ENCODE data around the gene AKAP3. TPM values are rescaled to one million over a fixed set of nuclear protein-coding genes. Genes with fewer than 3 reads are reported as not detected.

Gene AKAP3
- total RNA-seq, 2 donors from 2014 or later = 1.8 to 13.9 TPM

DNA sequence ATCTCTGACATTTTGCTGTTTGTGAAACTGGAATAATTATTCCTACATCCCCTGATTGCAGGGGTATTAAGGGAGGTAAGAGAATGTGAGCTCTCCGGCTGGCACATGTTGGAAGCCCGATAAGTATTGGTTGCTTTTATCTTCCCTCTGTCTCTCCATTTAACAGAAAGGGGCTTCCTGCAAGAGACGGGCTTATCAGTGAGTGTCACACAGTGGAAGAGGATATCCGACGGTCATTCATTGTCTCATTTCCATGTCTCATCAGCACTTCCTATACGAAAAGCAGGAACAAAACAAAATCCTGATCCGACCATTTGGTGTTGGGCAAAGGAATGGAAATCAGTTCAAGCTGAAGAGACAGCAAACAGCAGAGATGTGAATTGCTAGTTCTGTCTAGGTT, 76.2 kb downstream of the AKAP3 start:
- no peak for DNase-seq (ENCODE audit: low spot score)
- no peaks in the 10 kb centered on the region for H3K4me1 ChIP-seq (replicated peaks)
- H3K36me3 ChIP-seq = no peaks in the 10 kb centered on the region
- H3K9me3 ChIP-seq = no peaks in the 10 kb centered on the region
- WGBS = 85% methylated on average over 7 of the region's 7 CpGs
- intact Hi-C loops (cut with DNase I) = no loop called here
- H3K27me3 ChIP-seq (replicated peaks; ENCODE audit: insufficient read depth) = no peaks in the 10 kb centered on the region
- no peak for TF ChIP-seq POLR2AphosphoS5 (IDR thresholded peaks at IDR 0.05)
- TF ChIP-seq POLR2A (IDR thresholded peaks at IDR 0.05) = no peak
- no peak overlapping the region for H3K4me3 ChIP-seq
- no peak overlapping the region for H3K27ac ChIP-seq

DNA sequence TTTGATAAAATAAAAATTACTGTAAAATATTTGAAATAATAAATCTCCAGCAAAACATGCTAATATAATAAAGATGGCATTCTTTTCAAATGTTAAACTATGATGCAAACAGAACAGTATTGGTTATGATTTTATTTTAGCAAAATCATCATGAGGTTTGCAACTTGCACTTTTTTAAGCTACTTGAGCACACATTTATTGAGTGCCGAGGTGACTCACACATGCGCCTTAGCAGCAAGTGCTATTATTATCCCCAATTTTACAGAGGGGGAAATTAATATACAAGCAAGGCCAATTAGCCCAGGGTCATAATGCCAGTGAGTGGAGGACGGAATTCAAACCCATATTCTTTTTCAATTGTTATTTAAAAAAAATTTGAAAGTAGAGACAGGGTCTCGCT, 79.6 kb downstream of the AKAP3 start:
- DNase-seq (ENCODE audit: low spot score) = no peak
- Histone ChIP-seq H3K36me3 (no peaks in the 10 kb centered on the region), H3K27ac (no peak overlapping the region), H3K4me1 (replicated peaks) (no peaks in the 10 kb centered on the region), H3K9me3 (no peaks in the 10 kb centered on the region), H3K27me3 (replicated peaks; ENCODE audit: insufficient read depth) (no peaks in the 10 kb centered on the region), H3K4me3 (no peak overlapping the region)
- 90% methylated on average over 4 of the region's 4 CpGs for WGBS
- intact Hi-C loops (cut with DNase I) = no loop called here
- TF ChIP-seq POLR2A (IDR thresholded peaks at IDR 0.05) (no peak), POLR2AphosphoS5 (IDR thresholded peaks at IDR 0.05) (no peak)
- TF ChIP-seq, protein P1, sequence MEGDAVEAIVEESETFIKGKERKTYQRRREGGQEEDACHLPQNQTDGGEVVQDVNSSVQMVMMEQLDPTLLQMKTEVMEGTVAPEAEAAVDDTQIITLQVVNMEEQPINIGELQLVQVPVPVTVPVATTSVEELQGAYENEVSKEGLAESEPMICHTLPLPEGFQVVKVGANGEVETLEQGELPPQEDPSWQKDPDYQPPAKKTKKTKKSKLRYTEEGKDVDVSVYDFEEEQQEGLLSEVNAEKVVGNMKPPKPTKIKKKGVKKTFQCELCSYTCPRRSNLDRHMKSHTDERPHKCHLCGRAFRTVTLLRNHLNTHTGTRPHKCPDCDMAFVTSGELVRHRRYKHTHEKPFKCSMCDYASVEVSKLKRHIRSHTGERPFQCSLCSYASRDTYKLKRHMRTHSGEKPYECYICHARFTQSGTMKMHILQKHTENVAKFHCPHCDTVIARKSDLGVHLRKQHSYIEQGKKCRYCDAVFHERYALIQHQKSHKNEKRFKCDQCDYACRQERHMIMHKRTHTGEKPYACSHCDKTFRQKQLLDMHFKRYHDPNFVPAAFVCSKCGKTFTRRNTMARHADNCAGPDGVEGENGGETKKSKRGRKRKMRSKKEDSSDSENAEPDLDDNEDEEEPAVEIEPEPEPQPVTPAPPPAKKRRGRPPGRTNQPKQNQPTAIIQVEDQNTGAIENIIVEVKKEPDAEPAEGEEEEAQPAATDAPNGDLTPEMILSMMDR (IDR thresholded peaks at IDR 0.05) = no peak

DNA sequence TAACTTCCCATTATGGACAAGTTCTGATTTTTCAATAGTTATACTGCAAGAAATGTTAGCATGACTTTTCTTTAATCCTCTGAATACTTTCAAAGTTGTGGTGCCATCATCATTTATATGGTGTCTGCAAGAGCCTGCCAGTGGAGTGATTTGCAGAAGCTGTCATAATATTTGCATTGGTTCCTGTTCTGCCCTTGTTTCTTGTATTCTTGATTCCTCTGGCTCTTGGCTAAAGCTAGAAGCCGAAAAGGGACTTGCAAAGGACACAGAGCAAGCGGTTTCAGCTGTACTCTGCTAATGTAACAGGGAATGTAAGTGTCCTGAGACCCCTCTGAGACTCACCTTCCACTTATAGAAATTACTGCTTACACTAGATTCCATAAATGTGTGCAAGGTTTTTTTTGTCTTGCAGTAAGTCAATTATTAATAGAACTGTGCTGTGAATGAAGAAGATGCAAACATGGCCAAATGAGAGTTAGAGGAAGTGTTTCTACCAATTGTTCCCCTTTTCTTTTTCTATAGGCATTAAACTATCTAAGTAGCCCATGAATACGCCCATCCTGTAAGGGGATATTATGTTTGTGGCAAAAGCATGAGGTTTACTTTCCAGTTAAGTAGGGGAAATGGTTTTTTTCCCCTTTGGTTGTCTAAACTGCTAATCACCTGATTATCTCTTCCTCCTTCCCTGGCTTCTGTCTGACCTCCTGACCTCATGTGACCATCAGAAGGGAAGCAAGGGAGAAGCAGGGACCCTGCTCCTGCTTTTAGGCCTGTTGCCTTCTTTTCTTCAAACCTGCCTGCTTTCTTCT, 81.6 kb downstream of the AKAP3 start:
- TF ChIP-seq POLR2A (IDR thresholded peaks at IDR 0.05) (no peak), POLR2AphosphoS5 (IDR thresholded peaks at IDR 0.05) (no peak)
- TF ChIP-seq, protein P1 (IDR thresholded peaks at IDR 0.05) = no peak
- WGBS = 63% methylated on average over 3 of the region's 3 CpGs
- Histone ChIP-seq H3K27me3 (replicated peaks; ENCODE audit: insufficient read depth) (no peaks in the 10 kb centered on the region), H3K36me3 (no peaks in the 10 kb centered on the region), H3K27ac (no peak overlapping the region), H3K4me1 (replicated peaks) (no peaks in the 10 kb centered on the region), H3K4me3 (no peak overlapping the region), H3K9me3 (no peaks in the 10 kb centered on the region)
- DNase-seq (ENCODE audit: low spot score) = no peak
- intact Hi-C loops (cut with DNase I) = no loop called here

GRCh38 chr12:4566474-4566873, 82.4 kb downstream of the AKAP3 start:
- Histone ChIP-seq H3K36me3 (no peaks in the 10 kb centered on the region), H3K9me3 (no peaks in the 10 kb centered on the region), H3K27me3 (replicated peaks; ENCODE audit: insufficient read depth) (no peaks in the 10 kb centered on the region), H3K4me3 (no peak overlapping the region), H3K4me1 (replicated peaks) (no peaks in the 10 kb centered on the region), H3K27ac (no peak overlapping the region)
- intact Hi-C loops (cut with DNase I) = no loop called here
- no peak for DNase-seq (ENCODE audit: low spot score)
- no peak for TF ChIP-seq POLR2AphosphoS5 (IDR thresholded peaks at IDR 0.05)
- TF ChIP-seq, protein P1 (IDR thresholded peaks at IDR 0.05) = no peak
- no peak for TF ChIP-seq POLR2A (IDR thresholded peaks at IDR 0.05)
- 97% methylated on average over 2 of the region's 2 CpGs for WGBS

Other genes starting within 250 kb of the AKAP3 start
- not detected for gene FGF6, start 203.2 kb downstream of the AKAP3 start, total RNA-seq
- gene RAD51AP1, start 110.2 kb downstream of the AKAP3 start, total RNA-seq = 1 to 10 TPM; 5.5 to 7.6 TPM
- gene DYRK4, start 86.8 kb downstream of the AKAP3 start, total RNA-seq = 10 to 100 TPM; 42.2 to 61.2 TPM
- 10 to 100 TPM; 21.8 to 38.8 TPM for gene NDUFA9, start 63 bp upstream of the AKAP3 start, total RNA-seq
- gene GALNT8, start 71.3 kb upstream of the AKAP3 start, total RNA-seq = 1 to 10 TPM in 1 of 2 donors, under 1 TPM in 1; 0.41 to 5.1 TPM

All from prostate gland (tissue), 2 donors.